K562 (cell line): ENCODE data around the gene ATP5F1D. TPM values are rescaled to one million over a fixed set of nuclear protein-coding genes. Genes with fewer than 3 reads are reported as not detected.

ENCODE experiments used
- ATF1 ChIP-seq, 2 experiments: fragments of 450-650 bp in 1 of 2; IDR thresholded peaks; 2 replicates each; pipeline ENCODE4 v1.6.1; 2016; ENCODE audit warnings: missing compliant biosample characterization in 1 of 2, missing genetic modification characterization in 1 of 2
- C11orf30 ChIP-seq: fragments of 450-650 bp; IDR thresholded peaks from 2 replicates; pipeline ENCODE4 v1.6.1; 2016; ENCODE audit warnings: low read depth, mild to moderate bottlenecking
- CBX3 ChIP-seq, 2 experiments: IDR thresholded peaks; 1 replicate in 1 of 2; 2 replicates in 1 of 2; pipeline ENCODE4 v1.6.1; 2012; ENCODE audit warnings: inconsistent platforms in 2 of 2, low read length in 2 of 2, borderline replicate concordance in 1 of 2, control low read depth in 1 of 2
- DACH1 ChIP-seq: fragments of 450-650 bp; IDR thresholded peaks from 2 replicates; pipeline ENCODE4 v1.6.1; 2018; ENCODE audit not compliant: partially characterized antibody
- FOXP1 ChIP-seq: sonication (generic); formaldehyde crosslinking; IDR thresholded peaks from 2 replicates; pipeline ENCODE4 v1.8.0; 2022; ENCODE audit warnings: mild to moderate bottlenecking, missing genetic modification reagents
- MTA1 ChIP-seq: fragments of 450-650 bp; IDR thresholded peaks from 2 replicates; pipeline ENCODE4 v1.6.1; 2017; ENCODE audit warnings: borderline replicate concordance
- MTA3 ChIP-seq: fragments of 450-650 bp; formaldehyde crosslinking; IDR thresholded peaks from 2 replicates; pipeline ENCODE4 v1.6.1; 2017; ENCODE audit warnings: mild to moderate bottlenecking, borderline replicate concordance
- NFATC3 ChIP-seq: fragments of 450-650 bp; IDR thresholded peaks from 2 replicates; pipeline ENCODE4 v1.6.1; 2017; ENCODE audit warnings: mild to moderate bottlenecking
- PRMT5 ChIP-seq: sonication (generic); formaldehyde crosslinking; IDR thresholded peaks from 2 replicates; pipeline ENCODE4 v1.5.0; 2020; ENCODE audit warnings: missing genetic modification reagents
- RBM15 ChIP-seq: fragments of 200-400 bp; formaldehyde crosslinking; IDR thresholded peaks from 2 replicates; pipeline ENCODE4 v1.6.1; 2018; ENCODE audit warnings: mild to moderate bottlenecking, low read length, moderate library complexity; ENCODE audit not compliant: insufficient read depth
- SAFB2 ChIP-seq: fragments of 200-400 bp; formaldehyde crosslinking; IDR thresholded peaks from 2 replicates; pipeline ENCODE4 v1.6.1; 2018; ENCODE audit warnings: borderline replicate concordance, low read length, low read depth, moderate library complexity; ENCODE audit not compliant: severe bottlenecking
- SIX5 ChIP-seq, 2 experiments: IDR thresholded peaks; 2 replicates each; pipeline ENCODE4 v1.6.1; 2011; ENCODE audit warnings: low read length in 2 of 2, borderline replicate concordance in 1 of 2, low read depth in 1 of 2, mild to moderate bottlenecking in 1 of 2, moderate library complexity in 1 of 2; ENCODE audit not compliant: insufficient read depth in 1 of 2
- SMARCB1 ChIP-seq: IDR thresholded peaks from 2 replicates; pipeline ENCODE4 v1.6.1; 2011; ENCODE audit warnings: improper control_type of control experiment, low read depth; ENCODE audit not compliant: insufficient read length
- SNRNP70 ChIP-seq: fragments of 200-400 bp; formaldehyde crosslinking; optimal IDR thresholded peaks from 2 replicates; pipeline ENCODE3; 2017; ENCODE audit warnings: low read depth, low read length
- TCF7 ChIP-seq: sonication (generic); IDR thresholded peaks from 2 replicates; pipeline ENCODE4 v1.6.1; 2016; ENCODE audit warnings: antibody characterized with exemption, borderline replicate concordance
- U2AF1 ChIP-seq: fragments of 200-400 bp; formaldehyde crosslinking; optimal IDR thresholded peaks from 2 replicates; pipeline ENCODE3; 2017; ENCODE audit warnings: mild to moderate bottlenecking, low read depth, low read length, moderate library complexity
- ZNF133 ChIP-seq: fragments of 250-450 bp; sonication (Bioruptor Pico); IDR thresholded peaks from 2 replicates; pipeline ENCODE4 v1.4.0; 2020; ENCODE audit warnings: mild to moderate bottlenecking
- ZNF174 ChIP-seq: fragments of 250-450 bp; sonication (Bioruptor Pico); IDR thresholded peaks from 2 replicates; pipeline ENCODE4 v1.4.0; 2020; ENCODE audit warnings: mild to moderate bottlenecking
- ZNF197 ChIP-seq: fragments of 200-800 bp; sonication (Bioruptor generic); IDR thresholded peaks from 2 replicates; pipeline ENCODE4 v1.6.1; 2016; ENCODE audit warnings: low read depth, missing genetic modification characterization, missing compliant biosample characterization
- ZNF41 ChIP-seq: fragments of 250-450 bp; sonication (Bioruptor Pico); conservative IDR thresholded peaks from 2 replicates; pipeline ENCODE4 v1.4.0; 2020; ENCODE audit warnings: mild to moderate bottlenecking
- ZNF444 ChIP-seq: fragments of 250-450 bp; sonication (Bioruptor Pico); IDR thresholded peaks from 2 replicates; pipeline ENCODE4 v1.4.0; 2020; ENCODE audit warnings: mild to moderate bottlenecking, moderate library complexity
- ZNF780A ChIP-seq: fragments of 250-450 bp; sonication (Bioruptor Pico); IDR thresholded peaks from 2 replicates; pipeline ENCODE4 v1.5.0; 2021; ENCODE audit warnings: mild to moderate bottlenecking
- polyA plus RNA-seq, 8 experiments: library from polyadenylated mRNA; depleted of rRNA in 4 of 8; stranded (reverse) in 5 of 8; unstranded in 3 of 8; fragments of >200 nt; fragmentation: Nextera tagmentation in 2 of 8; fragmentation: Illumina TruSeq in 1 of 8; extraction: Ambion mirVana in 2 of 8; extraction: Trizol in 1 of 8; gene quantifications; 2 replicates each; pipeline versions ENCODE4 v1.2.1 to v1.2.3, GENCODE V29; 2011 to 2014; ENCODE audit warnings: inconsistent platforms in 1 of 8, missing spikeins in 1 of 8
- total RNA-seq, 7 experiments: library from RNA; depleted of rRNA in 6 of 7; stranded (reverse); fragments of >200 nt in 6 of 7; fragmentation: Illumina TruSeq in 2 of 7; extraction: Trizol in 2 of 7; gene quantifications; 2 replicates each; pipeline versions ENCODE4 v1.2.1 to v1.2.3, GENCODE V29; 2011 to 2021; ENCODE audit warnings: low replicate concordance in 1 of 7
- TF ChIP-seq, protein P1 (sequence below): sonication (generic); formaldehyde crosslinking; IDR thresholded peaks from 2 replicates; pipeline ENCODE4 v1.8.0; 2022; ENCODE audit warnings: mild to moderate bottlenecking, missing genetic modification reagents
- TF ChIP-seq, protein P2 (sequence below): fragments of 150-350 bp; conservative IDR thresholded peaks from 2 replicates; pipeline ENCODE4 v1.6.1; 2014; ENCODE audit warnings: low read length
- TF ChIP-seq, protein P3 (sequence below): fragments of 250-450 bp; sonication (Bioruptor Pico); IDR thresholded peaks from 2 replicates; pipeline ENCODE4 v1.8.0; 2022; ENCODE audit warnings: inconsistent platforms

The ATP5F1D gene
- total and polyA plus RNA-seq, 9 of the 15 experiments (the other 6 are each of a cell fraction or from before 2014, with no cell fraction given) = 3.9 to 409 (median 36.8) TPM

DNA sequence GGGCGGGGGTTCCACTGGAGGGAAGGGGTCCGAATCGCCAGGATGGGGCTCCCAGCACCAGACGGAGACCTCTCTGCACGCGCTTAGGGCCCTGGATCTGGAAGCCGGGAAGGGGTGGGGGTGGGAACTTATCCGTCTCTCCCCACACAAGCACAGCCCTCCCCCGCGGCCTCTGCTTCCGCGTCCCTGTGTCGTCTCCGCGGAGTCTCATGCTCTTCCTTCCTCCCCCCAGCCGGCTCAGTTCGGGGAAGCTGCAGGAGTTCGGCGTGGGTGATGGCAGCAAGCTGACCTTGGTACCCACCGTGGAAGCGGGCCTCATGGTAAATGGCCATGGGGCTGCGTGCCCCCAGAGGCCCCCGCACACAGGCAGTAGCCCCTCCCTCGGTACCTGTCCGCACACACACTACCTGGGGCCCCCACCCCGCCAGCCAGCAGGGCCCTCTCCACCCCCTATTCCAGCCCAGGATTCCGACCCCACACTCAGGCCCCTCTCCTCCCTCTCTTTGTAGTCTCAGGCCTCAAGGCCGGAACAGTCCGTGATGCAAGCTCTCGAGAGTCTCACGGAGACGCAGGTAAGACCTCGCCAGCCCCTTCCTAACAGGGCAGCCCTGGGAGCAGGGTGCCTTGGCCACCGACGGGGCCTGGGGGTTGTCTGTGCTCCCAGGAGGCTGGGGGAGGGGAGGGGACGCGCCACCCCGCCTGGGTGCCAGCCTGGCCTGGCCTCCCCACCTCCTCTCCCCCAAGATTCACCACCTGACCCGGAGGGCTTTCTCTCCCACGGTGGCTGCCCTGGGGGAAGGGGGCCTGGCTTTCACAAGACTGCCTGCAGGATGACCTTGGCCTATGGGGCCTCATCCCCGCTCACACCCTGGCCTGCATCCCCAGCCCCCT, 10.0 kb downstream of the ATP5F1D start (continued):
- no peak for TF ChIP-seq ATF1 (CRISPR knock-in tag; IDR thresholded peaks at IDR 0.05)
- peak; percentile 40; the same call in 1 of the 2 replicates for TF ChIP-seq ATF1 (tag; IDR thresholded peaks at IDR 0.05)
- TF ChIP-seq ZNF41 (CRISPR knock-in tag) = no peak
- TF ChIP-seq, protein P1, sequence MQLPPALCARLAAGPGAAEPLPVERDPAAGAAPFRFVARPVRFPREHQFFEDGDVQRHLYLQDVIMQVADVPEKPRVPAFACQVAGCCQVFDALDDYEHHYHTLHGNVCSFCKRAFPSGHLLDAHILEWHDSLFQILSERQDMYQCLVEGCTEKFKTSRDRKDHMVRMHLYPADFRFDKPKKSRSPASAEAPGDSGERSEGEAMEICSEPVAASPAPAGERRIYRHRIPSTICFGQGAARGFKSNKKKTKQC (CRISPR knock-in tag) = no peak
- no peak for TF ChIP-seq CBX3 (IDR thresholded peaks at IDR 0.05; ENCODE audit: borderline replicate concordance in 1 of 2, low read length in 2 of 2)
- TF ChIP-seq SMARCB1 = no peak
- no peak for TF ChIP-seq RBM15
- no peak for TF ChIP-seq PRMT5 (CRISPR knock-in tag)
- TF ChIP-seq C11orf30 = no peak
- no peak for TF ChIP-seq SAFB2
- TF ChIP-seq ZNF133 (CRISPR knock-in tag) = no peak
- peak; percentile 68; the same call in 1 of the 2 replicates for TF ChIP-seq ZNF444 (CRISPR knock-in tag)
- TF ChIP-seq DACH1 = no peak
- TF ChIP-seq ZNF780A = no peak
- TF ChIP-seq SIX5 (IDR thresholded peaks at IDR 0.05; ENCODE audit: borderline replicate concordance in 1 of 2, insufficient read depth in 1 of 2, low read depth in 1 of 2, low read length in 2 of 2) = no peak
- TF ChIP-seq, protein P2, sequence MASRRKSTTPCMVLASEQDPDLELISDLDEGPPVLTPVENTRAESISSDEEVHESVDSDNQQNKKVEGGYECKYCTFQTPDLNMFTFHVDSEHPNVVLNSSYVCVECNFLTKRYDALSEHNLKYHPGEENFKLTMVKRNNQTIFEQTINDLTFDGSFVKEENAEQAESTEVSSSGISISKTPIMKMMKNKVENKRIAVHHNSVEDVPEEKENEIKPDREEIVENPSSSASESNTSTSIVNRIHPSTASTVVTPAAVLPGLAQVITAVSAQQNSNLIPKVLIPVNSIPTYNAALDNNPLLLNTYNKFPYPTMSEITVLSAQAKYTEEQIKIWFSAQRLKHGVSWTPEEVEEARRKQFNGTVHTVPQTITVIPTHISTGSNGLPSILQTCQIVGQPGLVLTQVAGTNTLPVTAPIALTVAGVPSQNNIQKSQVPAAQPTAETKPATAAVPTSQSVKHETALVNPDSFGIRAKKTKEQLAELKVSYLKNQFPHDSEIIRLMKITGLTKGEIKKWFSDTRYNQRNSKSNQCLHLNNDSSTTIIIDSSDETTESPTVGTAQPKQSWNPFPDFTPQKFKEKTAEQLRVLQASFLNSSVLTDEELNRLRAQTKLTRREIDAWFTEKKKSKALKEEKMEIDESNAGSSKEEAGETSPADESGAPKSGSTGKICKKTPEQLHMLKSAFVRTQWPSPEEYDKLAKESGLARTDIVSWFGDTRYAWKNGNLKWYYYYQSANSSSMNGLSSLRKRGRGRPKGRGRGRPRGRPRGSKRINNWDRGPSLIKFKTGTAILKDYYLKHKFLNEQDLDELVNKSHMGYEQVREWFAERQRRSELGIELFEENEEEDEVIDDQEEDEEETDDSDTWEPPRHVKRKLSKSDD = no peak
- TF ChIP-seq NFATC3 = no peak
- TF ChIP-seq ZNF197 (CRISPR knock-in tag) = no peak
- TF ChIP-seq MTA3 = no peak
- no peak for TF ChIP-seq MTA1
- TF ChIP-seq SNRNP70 = no peak
- no peak for TF ChIP-seq U2AF1
- no peak for TF ChIP-seq TCF7
- no peak for TF ChIP-seq ZNF174
- TF ChIP-seq, protein P3, sequence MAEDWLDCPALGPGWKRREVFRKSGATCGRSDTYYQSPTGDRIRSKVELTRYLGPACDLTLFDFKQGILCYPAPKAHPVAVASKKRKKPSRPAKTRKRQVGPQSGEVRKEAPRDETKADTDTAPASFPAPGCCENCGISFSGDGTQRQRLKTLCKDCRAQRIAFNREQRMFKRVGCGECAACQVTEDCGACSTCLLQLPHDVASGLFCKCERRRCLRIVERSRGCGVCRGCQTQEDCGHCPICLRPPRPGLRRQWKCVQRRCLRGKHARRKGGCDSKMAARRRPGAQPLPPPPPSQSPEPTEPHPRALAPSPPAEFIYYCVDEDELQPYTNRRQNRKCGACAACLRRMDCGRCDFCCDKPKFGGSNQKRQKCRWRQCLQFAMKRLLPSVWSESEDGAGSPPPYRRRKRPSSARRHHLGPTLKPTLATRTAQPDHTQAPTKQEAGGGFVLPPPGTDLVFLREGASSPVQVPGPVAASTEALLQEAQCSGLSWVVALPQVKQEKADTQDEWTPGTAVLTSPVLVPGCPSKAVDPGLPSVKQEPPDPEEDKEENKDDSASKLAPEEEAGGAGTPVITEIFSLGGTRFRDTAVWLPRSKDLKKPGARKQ (CRISPR knock-in tag) = no peak
- no peak for TF ChIP-seq FOXP1 (CRISPR knock-in tag)
